Activated naive CD8-positive, alpha-beta T cell treated with anti-CD3 and anti-CD28 coated beads for 36 hours (primary cell): ENCODE results near the gene CTU2. TPM values are rescaled to one million over a fixed set of nuclear protein-coding genes. Genes with fewer than 3 reads are reported as not detected.
A peak's percentile ranks its signal among the peaks of the same experiment; 100 is the strongest.

Experiments
- DNase-seq: peaks from one replicate; pipeline ENCODE4 v3.0.0; 2021
- H3K27ac Mint-ChIP-seq: one replicate; pipeline ENCODE4 v1.8.0; 2022; ENCODE audit warnings: mild to moderate bottlenecking, moderate library complexity, mixed read lengths
- H3K27me3 Mint-ChIP-seq: one replicate; pipeline ENCODE4 v1.8.0; 2022; ENCODE audit warnings: mild to moderate bottlenecking, mixed read lengths
- H3K36me3 Mint-ChIP-seq: one replicate; pipeline ENCODE4 v1.8.0; 2021; ENCODE audit warnings: mild to moderate bottlenecking, mixed read lengths
- H3K4me1 Mint-ChIP-seq: one replicate; pipeline ENCODE4 v1.8.0; 2021; ENCODE audit warnings: mixed read lengths
- H3K4me3 Mint-ChIP-seq: one replicate; pipeline ENCODE4 v1.8.0; 2022; ENCODE audit warnings: mild to moderate bottlenecking, moderate library complexity, mixed read lengths
- H3K9me3 Mint-ChIP-seq: one replicate; pipeline ENCODE4 v1.8.0; 2022; ENCODE audit warnings: mixed read lengths
- total RNA-seq, 2 experiments: library from RNA; stranded (reverse); gene quantifications; one replicate each; pipeline ENCODE4 v1.2.3, GENCODE V29; 2021

Gene CTU2
- total RNA-seq, 2 experiments from 2014 or later, result 59.7 to 62.7 TPM

- no peaks in the 10 kb centered on the region for H3K27me3 Mint-ChIP-seq
- H3K4me3 Mint-ChIP-seq, result no peak overlapping the region
- H3K4me1 Mint-ChIP-seq, result peaks cover 34% of the 10 kb centered on the region
- no peaks in the 10 kb centered on the region for H3K9me3 Mint-ChIP-seq
- H3K27ac Mint-ChIP-seq, result no peak overlapping the region
- peaks cover 30% of the 10 kb centered on the region for H3K36me3 Mint-ChIP-seq
- DNase-seq, result no peak
These were observed 7.7 kb upstream of the CTU2 start for GRCh38 chr16:88698646-88699045.

- peaks cover 30% of the 10 kb centered on the region for H3K36me3 Mint-ChIP-seq
- peaks cover 39% of the 10 kb centered on the region for H3K4me1 Mint-ChIP-seq
- H3K27me3 Mint-ChIP-seq, result no peaks in the 10 kb centered on the region
- no peak for DNase-seq
- peak overlapping the region; percentile 89 for H3K4me3 Mint-ChIP-seq
- H3K9me3 Mint-ChIP-seq, result no peaks in the 10 kb centered on the region
- no peak overlapping the region for H3K27ac Mint-ChIP-seq
These were observed 7.1 kb upstream of the CTU2 start for GRCh38 chr16:88699180-88699579.

GRCh38 chr16:88700322-88700635 lies 6.0 kb upstream of the CTU2 start:
- Mint-ChIP-seq H3K36me3 (peaks cover 30% of the 10 kb centered on the region), H3K4me1 (peaks cover 49% of the 10 kb centered on the region), H3K4me3 (peak overlapping the region; percentile 89), H3K27me3 (no peaks in the 10 kb centered on the region), H3K27ac (peak overlapping the region; percentile 95), H3K9me3 (no peaks in the 10 kb centered on the region)
- no peak for DNase-seq

- Mint-ChIP-seq H3K9me3 (no peaks in the 10 kb centered on the region), H3K4me3 (peak overlapping the region; percentile 89), H3K4me1 (peaks cover 52% of the 10 kb centered on the region), H3K27ac (peak overlapping the region; percentile 95), H3K36me3 (peaks cover 30% of the 10 kb centered on the region), H3K27me3 (no peaks in the 10 kb centered on the region)
- peak; percentile 94 for DNase-seq
These were observed 5.4 kb upstream of the CTU2 start for GRCh38 chr16:88700636-88701482.

GRCh38 chr16:88701581-88702370 lies 4.5 kb upstream of the CTU2 start:
- Mint-ChIP-seq H3K27me3 (no peaks in the 10 kb centered on the region), H3K9me3 (no peaks in the 10 kb centered on the region), H3K27ac (peak overlapping the region; percentile 95), H3K4me1 (peaks cover 52% of the 10 kb centered on the region), H3K4me3 (peak overlapping the region; percentile 89), H3K36me3 (peaks cover 30% of the 10 kb centered on the region)
- DNase-seq, result no peak

GRCh38 chr16:88702371-88703210 lies 3.7 kb upstream of the CTU2 start:
- H3K4me1 Mint-ChIP-seq, result peaks cover 57% of the 10 kb centered on the region
- peak overlapping the region; percentile 95 for H3K27ac Mint-ChIP-seq
- peak overlapping the region; percentile 89 for H3K4me3 Mint-ChIP-seq
- H3K36me3 Mint-ChIP-seq, result peaks cover 29% of the 10 kb centered on the region
- DNase-seq, result peak; percentile 42
- no peaks in the 10 kb centered on the region for H3K27me3 Mint-ChIP-seq
- H3K9me3 Mint-ChIP-seq, result no peaks in the 10 kb centered on the region

DNA sequence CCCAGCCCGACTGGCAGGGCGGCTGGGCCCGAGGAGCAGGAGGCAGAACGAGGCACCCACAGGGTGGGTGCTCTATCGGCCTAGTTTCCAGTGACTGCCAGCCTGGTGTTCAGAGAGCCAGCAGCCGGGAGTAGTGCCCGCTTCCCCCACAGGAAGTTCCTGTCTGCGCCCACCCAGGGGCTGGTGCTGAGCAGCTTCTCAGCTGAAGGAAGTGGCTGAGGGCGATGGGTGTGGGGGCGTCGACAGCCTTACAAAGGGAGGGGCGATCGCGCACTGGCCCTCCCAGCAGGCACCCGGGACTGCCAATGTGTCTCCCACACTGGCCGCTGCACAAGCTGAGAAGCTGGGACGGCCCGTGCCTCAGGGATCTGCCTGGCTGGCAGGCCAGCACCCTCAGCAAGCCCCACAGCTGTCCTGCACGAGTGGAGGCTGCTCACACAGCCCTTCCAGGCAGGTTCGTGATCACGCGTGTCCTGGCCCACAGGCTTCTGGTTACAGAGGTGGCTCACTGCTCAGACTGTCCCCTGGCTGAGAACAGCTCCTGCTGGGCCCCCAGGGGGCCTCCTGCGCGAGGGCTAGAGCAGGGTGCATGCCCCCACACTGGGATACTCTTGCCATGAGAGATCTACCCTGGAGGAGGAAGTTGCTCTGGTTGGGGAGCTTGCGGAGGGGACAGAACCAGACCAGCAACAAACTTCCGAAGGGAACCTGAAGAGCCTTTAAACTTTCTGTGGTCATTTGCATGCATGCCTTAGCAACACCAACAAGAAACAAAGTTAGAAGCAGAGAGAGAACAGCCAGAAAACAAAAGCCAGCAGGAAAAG lies 2.6 kb upstream of the CTU2 start:
- Mint-ChIP-seq H3K36me3 (peaks cover 26% of the 10 kb centered on the region), H3K4me1 (peaks cover 51% of the 10 kb centered on the region), H3K27ac (peak overlapping the region; percentile 95), H3K4me3 (peak overlapping the region; percentile 89), H3K27me3 (no peaks in the 10 kb centered on the region), H3K9me3 (no peaks in the 10 kb centered on the region)
- peak; percentile 84 for DNase-seq

- no peaks in the 10 kb centered on the region for H3K27me3 Mint-ChIP-seq
- DNase-seq, result peak; percentile 39
- H3K9me3 Mint-ChIP-seq, result no peaks in the 10 kb centered on the region
- H3K4me3 Mint-ChIP-seq, result peak overlapping the region; percentile 89
- H3K36me3 Mint-ChIP-seq, result peaks cover 20% of the 10 kb centered on the region
- H3K27ac Mint-ChIP-seq, result peak overlapping the region; percentile 95
- peaks cover 44% of the 10 kb centered on the region for H3K4me1 Mint-ChIP-seq
These were observed 1.1 kb upstream of the CTU2 start for GRCh38 chr16:88705076-88705684.

DNA sequence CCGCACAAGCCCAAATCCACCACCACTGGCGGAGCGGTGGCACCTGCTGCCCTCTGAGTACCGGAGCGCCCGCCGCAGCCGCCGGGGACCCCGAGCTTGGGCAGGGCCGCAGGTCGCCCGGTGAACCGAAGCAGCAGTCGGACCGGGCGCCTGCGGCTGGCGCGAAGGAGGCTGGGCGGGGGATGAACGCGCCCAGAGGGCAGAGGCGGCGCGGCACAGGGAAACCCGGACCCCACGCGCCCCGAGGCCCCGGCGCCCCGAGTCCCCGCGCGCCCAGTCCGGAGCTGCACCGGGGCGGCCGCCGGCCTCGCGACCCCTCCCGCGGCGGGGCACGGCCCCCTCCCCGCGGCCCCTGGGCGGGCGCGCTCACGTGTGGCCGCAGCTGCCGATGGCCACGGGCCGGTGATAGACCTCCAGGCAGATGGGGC lies 488 bp upstream of the CTU2 start:
- peak; percentile 47 for DNase-seq
- Mint-ChIP-seq H3K27ac (peak overlapping the region; percentile 95), H3K36me3 (peaks cover 20% of the 10 kb centered on the region), H3K27me3 (no peaks in the 10 kb centered on the region), H3K9me3 (no peaks in the 10 kb centered on the region), H3K4me3 (peak overlapping the region; percentile 89), H3K4me1 (peaks cover 44% of the 10 kb centered on the region)

DNA sequence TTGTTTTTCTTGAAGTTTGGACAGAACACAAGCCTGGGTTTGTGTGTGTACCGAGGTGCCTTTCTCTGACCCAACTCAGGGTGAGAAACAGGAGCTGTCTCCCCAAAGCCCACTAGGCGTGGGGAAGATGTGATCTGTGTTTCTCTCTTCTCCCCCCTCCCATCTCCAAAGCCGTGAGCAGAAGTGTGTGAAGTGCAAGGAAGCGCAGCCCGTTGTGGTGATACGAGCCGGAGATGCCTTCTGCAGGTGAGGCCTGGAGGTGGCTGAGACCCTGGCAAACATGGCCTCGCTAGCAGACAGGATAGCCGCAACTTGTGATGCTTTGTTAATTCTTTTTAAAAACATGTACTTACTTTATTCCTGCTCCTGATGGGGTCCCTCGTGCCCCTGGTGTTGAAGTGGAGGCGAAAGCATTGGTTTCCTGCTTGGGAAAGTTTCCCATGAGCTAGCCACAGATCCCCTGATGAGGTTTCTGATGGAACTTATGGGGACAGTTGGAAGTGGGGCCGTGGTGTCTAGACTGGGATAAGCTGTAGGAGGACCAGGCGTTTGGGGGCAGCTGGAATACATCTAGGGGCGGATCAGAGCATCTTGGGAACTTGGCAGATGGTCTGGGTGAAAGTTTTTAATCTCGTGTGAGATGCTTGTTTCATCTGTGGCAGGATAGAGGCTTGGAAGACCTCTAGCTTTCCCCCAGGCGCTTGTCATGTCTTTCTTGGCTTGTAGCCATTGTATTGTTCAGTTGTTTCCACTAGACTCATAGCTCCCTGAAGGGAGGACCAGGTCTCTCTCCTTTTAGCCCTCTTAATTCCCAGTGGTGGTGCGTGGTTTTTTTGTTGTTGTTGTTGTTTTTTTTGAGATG lies 893 bp downstream of the CTU2 start:
- Mint-ChIP-seq H3K9me3 (no peaks in the 10 kb centered on the region), H3K27me3 (no peaks in the 10 kb centered on the region), H3K27ac (peak overlapping the region; percentile 80), H3K4me1 (peaks cover 41% of the 10 kb centered on the region), H3K4me3 (peak overlapping the region; percentile 90), H3K36me3 (peaks cover 10% of the 10 kb centered on the region)
- DNase-seq, result no peak

- DNase-seq, result no peak
- no peaks in the 10 kb centered on the region for H3K9me3 Mint-ChIP-seq
These were observed 4.3 kb downstream of the CTU2 start for GRCh38 chr16:88710556-88710955.

DNA sequence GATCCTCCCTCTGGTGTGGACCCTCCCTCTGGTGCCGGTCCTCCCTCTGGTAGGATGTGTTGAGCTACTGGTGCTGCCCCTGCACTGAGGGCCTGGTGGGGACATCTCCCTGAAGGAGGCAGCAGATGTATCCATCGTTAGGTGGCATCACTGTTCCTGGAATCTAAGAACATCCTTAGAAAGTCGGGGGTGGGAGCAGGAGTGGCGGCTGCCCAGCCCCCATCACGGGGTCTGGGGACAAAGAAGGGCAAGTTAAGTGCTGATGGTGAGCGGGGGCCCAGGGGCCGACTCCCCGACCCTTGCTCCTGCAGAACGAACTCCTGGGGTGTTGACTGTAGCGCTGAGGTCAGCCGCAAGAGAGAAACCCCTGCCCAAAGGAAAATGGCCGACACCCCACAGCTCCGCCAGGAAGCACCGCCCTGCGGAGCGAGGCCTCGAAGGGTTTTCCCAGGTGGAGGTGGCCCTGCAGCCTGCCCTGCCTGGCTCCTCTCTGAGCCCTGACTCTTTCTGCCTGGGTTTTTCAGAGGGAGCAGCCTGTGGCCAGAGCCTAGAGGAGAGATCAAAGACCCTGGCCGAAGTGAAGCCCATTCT lies 5.5 kb downstream of the CTU2 start:
- no peaks in the 10 kb centered on the region for H3K9me3 Mint-ChIP-seq
- H3K36me3 Mint-ChIP-seq, result peaks cover 3% of the 10 kb centered on the region
- H3K4me1 Mint-ChIP-seq, result peaks cover 11% of the 10 kb centered on the region
- no peak for DNase-seq
- H3K27ac Mint-ChIP-seq, result no peak overlapping the region
- H3K27me3 Mint-ChIP-seq, result no peaks in the 10 kb centered on the region
- no peak overlapping the region for H3K4me3 Mint-ChIP-seq

More at GRCh38 chr16:88710556-88710955, 4.3 kb downstream of the CTU2 start:
- Mint-ChIP-seq H3K36me3 (no peaks in the 10 kb centered on the region), H3K27ac (no peak overlapping the region), H3K4me3 (no peak overlapping the region), H3K27me3 (no peaks in the 10 kb centered on the region), H3K4me1 (peaks cover 11% of the 10 kb centered on the region)
